ENCODE results near the gene TRAK1.

Gene TRAK1

DNA sequence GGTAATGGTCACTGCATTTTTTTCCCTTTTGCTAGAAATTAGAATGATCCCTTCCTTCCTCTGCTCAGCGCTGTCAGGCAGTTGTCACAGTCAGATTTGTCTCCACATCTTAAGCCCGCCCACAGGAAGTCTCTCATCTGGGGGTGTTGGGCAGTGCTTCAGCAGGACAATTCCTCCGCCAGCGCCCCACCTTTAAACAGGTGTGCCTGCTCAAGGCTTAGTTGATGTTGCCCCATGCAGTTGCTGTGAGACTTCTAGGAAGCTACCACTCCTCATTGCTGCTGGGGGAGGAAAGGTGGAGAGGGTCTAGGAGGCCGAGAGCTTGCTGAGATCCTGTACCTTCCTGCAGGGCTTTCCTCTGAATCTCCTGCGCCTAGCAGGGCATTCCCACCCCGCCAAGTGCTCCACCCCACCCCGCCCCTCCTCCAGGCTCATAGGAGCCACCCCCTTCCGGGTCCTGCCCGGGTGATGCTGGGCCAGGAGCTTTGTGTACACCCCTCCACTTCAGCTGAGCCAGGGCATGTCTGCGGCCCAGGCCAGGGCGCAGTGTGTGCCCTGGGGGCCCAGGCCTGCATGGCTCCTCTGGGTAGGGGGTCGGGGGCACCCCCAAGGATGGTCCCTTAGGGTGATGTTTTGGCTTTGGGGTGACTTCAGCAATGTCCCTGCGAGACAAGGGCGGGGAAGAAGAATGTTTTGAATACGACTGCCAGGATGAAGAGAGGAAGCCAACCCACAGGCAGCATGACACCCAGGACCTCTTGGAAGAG lies 68.7 kb downstream of the TRAK1 start:
- no peak for DNase-seq

DNA sequence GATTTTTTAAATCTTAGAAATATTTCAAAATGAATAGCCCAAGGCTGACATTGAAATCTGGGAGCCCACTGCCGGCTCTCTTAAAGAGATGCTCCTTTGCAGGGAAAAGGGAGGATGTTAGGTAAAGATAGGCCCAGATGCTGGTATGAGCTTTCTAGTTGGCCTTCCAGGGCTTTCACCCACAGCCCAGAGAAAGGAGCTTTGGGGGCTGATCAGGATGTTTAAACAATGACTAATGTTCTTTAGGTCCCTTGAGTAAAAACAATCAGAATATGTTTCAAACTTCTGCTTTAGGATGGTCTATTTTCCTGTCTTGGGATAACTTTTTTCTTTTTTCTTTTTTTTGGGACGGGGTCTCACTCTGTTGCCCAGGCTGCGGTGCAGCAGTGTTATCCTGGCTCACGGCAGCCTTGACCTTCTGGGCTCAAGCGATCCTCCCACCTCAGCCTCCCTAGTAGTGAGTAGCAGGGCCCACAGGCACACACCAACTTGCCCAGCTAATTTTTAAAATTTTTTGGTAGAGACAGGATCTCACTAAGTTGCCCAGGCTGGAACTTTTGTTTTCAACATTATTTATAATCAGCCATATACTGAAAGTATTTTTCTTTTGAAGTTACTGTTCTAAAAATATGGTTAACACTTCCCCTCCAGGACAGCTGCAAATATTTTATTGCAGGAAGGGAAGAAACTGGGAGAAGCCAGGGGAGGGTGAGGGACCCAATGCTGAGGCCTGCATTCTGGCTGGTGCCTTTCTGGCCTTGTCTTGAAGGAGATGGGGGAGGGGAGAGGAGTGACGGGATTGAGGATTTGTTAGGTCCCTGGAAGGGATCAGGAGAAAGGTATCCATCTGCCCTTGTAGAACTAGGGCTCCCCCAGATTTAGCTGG lies 70.1 kb downstream of the TRAK1 start:
- no peak for DNase-seq

DNA sequence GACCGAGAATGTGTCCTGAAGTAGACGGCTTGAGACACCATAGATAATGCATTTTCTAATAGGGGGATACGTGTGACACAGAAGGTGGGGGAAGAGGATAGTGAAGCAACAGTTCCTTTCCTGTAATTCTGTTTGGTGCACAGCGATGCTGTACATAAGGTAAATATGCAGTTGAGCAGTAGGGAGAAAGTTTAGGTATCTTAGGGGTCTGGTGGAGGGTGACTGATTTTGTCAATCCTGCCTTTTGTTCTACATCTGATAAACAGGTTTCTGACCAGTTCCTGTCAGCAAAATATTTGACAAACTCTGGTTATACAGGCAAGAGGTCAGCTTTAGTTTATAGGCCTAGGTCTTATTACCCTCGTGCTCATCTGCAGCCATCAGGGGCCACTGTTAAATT lies 71.3 kb downstream of the TRAK1 start:
- no peak for DNase-seq

DNA sequence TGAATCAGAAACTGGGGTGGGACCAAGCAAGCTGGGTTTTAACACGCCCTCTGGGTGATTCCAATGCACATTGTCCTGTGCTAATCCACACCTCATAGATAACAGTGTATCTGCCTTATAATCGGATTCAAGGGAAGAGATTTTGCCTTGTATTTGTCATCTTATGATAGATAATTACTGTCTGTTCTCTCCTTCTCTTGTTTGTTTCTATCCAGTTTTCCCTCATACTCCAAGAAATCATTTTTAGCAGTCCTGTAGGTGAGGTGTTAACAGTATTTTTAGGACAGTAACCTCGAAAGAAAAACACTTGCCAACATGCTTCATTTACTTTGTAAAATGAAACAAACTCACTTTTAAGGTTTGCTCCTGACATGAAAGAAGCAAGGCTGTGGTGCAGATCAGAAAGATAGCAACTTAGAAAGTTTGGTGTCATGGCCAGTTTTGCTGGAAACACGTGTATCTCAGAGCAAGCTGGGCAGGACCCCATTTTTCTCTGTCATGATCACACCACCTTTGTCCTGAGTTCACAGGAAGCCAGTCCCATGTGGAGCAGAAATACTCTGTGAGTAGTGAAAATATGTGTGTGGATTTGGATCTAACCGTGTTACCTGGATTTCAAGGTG lies 72.6 kb downstream of the TRAK1 start:
- DNase-seq: no peak

DNA sequence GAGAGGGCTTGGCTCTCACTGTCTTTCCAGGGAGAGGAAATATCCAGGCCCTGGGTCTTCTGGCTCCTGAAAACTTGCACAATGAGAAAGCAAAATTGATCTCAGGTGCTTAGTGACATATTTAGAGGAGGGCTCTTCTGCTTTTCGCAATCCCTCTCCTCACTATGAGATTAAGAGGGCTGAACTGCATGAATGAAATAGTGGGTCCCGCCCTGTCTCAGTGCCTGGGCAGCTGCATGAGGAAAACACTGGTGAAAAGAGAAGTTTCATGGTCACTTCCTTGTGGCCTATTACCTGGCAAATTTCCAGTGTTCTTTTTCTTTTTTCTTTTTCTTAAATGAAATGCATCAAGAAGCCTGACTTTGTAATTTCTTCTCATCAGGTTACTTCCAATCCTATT lies 73.5 kb downstream of the TRAK1 start:
- DNase-seq: no peak

DNA sequence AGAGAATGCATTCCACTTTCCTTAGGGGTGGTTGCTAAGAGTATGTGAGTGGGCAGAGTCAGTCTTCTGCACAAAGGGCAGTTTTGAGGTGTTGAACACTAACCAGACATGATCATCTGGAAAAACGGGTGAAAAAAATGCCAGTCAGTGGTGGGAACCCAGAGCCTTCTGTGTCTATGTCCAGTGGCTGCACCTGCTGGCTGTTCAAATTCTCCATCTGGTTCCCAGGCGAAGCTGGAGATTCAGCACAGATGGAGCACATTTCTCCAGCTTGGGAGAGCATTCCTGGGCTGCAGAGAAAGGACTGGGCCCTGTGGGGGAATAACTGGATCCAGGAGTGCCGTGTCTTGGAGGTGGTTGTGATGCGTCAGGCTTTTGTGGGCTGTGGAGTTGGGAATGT lies 74.1 kb downstream of the TRAK1 start:
- DNase-seq: no peak

DNA sequence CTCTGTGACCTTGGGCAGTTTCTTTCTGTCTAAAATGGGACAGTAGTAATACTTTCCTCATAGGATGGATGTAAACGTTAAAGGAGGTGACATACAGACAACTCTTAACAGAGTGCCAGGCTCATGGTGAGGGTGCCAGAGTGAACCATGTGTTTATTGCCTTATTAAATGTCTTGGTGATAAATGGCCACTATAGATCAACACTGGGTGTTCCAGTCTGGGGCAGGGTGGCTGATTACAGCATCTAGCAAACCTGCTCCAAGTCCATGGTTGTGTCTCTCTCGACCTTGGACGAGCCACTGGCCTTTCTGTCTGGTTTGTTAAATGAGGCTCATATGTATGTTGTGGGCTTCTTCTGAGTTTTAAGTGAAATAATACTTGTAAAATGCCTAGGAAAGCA lies 75.1 kb downstream of the TRAK1 start:
- no peak for DNase-seq

DNA sequence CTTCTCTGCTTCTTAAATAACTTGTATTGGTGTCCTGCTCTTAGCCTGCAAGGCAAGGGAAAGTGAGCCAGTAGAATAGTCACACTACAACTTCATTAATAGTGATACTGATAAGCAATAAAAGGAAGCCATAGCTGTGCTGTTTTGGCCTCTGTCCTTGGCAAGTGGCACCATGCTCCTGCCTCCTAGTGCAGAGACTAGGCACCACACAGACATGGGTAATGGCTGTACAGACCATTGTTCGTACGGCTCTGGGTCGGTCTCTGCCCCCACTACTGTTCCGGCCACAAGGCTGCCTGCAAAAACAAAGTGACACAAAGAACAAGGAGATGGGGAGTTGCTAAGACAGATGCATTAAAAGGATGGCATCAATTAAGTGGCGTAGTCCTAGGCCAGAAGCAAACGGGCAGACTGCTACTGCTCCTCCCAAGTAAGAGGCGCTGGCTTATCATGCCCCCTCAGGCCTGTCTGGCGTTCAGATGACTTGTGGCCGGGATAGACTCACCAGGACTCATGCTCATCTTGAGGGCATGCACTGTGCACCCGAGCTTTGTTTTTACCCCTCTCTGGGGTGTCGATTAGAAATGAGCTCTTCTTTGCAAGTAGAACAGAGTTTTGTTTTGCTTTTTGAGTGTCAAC lies 75.6 kb downstream of the TRAK1 start:
- no peak for DNase-seq

DNA sequence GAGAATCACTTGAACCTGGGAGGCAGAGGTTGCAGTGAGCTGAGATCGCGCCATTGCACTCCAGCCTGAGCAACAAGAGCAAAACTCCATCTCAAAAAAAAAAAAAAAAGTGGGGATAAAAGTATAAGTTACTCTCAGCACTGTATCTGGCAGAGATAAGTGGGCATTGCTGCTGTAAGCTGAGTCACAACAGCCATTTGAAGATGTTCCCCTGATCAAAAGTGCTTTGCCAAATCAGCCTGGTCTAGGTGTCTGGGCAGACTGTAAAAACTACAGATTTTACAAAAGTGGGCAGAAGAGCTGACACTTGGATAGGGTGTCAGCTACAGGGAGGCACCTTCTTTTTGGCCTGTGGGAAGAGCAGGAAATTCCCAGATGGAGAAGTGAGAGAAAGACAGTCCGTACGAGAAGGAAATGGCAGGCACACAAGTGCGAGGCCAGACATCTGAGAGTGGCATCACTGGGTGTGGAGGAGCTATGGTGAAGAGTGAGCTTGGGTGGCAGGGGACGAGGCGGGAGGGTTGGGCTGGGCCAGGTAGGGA lies 78.5 kb downstream of the TRAK1 start:
- DNase-seq: no peak

DNA sequence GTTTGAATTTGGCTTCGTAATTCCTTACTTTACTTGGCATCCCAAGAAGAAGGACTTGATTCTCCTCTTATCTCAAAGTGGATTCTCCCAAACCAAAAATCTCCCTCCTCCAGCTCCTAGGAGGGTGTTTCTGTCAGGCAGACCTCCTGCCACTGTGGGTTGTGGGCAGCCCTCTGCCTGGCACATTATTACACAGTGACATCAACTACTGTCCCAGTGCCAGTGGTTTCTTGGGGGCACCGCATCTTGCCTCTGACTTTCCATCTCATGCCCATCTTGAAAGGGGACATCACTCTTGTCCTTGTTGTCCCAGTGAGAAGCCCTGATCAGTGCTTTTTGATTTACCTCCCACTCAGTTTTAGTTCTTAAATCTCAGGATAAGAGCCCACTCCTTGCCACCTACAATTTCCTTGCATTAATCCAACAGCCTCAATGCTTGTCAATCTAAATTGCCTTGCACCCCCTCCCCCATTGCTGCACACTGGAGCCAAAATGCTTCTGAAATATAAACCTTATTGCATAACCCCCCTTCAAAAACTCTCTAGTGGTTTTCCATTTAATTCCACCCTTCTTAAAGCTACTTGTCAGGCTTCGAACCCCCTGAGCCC lies 81.0 kb downstream of the TRAK1 start:
- no peak for DNase-seq

DNA sequence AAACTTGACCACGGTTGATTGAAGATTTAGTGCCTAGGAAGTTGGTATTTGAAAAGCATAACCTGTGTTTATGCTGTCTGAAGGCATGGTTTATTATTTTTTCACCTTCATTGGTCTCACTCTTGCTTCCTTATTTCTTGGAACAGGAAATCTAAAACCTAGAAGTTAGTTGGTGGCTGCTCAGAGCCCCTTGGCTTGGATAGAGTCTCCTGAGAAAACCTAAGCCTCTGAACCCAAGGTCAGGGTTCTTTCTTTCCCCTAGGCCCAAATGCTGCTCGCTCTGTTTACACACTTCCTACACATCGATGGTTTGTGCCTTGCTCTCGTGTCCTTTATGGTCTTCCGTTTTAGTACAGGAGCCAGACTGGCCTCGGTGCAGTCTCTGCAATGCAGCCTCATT lies 82.2 kb downstream of the TRAK1 start:
- DNase-seq: no peak

DNA sequence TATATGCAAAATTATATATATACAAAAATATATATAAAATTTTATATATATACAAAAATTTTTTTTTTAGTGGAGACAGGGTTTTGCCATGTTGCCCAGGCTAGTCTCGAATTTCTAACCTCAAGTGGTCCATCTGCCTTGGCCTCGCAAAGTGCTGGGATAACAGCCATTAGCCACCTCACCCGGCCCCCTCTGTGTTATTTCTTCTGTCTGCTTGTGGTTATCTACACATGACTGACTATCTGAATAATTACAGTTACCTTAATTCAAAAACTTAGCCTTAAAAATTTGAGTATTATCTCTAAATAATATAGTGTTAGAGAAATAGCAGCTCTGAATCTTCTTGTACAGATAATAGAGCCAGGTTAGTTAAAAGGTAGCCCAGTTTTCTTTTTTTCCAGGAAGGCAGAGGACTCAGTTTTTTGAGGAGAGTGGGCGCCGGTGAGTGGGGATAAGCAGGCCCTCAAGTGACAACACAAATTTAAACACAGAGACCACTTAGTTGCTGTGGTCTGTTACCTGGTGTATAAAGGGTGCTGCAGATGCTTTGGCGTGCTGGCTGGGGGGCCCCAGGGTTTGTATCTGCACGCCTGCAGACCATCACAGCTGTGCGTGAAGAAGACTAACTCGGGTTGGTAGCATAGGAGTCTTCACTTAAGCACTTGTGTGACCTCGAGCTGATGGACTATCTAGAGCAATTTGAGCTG lies 83.7 kb downstream of the TRAK1 start:
- no peak for DNase-seq

DNA sequence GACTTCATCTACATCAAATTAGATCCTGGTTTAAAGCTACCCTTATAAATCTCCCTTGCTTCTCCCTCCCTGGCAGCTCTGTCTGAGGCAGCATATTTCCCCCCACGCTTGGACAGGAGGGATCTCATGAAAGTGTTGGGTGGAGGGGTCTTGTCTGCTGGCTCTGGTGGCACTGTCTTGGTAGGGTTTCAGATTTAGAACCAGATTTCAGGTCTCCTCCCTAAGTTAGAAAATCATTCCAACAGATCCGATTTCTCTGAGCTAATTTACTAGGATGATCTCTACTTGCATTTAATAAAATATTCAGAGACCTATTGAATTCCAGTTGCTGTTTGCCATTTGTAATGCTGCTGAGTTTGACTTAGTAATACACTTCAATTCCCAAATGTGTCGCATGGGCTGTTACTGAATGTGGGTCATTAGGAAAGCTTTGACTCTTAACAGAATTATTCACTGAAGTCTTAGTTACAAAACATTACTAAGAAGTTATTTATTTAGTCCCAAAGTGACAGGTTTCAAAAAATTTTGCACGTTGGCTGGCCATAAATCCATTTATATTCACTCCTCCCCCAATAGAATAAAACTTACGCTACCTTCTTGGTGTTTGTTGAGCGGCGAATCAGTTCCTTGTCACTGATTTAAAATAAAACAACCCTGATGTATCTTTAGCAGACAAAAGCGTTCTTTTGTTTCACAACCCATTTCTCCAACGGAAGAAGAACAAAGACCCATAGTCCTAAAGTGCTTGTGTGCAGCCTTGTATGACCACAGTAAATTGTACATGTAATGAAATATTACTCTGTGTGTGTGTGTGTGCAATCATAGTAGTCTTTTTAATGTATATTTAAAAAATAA lies 84.5 kb downstream of the TRAK1 start:
- no peak for DNase-seq

DNA sequence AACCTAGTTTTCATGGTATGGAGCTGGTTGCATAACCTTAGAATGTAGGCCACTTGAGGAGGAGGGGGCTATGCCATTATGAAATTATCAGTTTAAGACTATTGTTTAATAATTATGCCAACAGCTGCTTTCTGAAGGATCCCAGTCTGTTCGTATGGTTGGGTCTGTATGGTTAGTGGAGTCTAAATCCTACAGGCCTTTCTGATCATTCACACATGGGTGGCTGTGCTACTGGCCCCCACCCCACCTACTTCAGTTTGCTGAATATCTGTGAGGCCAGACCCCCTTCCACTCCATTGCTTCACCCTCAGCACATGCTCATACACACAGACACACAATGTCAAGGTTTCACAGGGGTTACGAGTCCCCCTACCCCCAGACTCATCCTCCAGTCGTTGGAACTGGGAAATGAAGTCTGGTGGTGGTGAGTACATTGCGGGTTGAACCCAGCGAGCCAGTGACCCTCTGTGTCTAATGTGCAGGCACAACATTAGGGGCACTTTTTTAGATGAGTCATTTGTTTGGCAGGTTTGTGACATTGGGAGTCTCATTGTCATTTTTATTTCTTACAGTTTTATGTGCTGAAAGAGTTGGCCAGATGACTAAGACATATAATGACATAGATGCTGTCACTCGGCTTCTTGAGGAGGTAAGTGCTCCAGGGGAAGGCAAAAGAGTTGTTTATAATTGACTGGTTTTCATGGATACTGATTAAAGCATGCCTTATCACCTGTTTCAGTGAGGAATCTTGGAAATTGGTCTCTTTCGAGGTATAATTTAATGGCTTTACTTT lies 85.3 kb downstream of the TRAK1 start:
- no peak for DNase-seq

DNA sequence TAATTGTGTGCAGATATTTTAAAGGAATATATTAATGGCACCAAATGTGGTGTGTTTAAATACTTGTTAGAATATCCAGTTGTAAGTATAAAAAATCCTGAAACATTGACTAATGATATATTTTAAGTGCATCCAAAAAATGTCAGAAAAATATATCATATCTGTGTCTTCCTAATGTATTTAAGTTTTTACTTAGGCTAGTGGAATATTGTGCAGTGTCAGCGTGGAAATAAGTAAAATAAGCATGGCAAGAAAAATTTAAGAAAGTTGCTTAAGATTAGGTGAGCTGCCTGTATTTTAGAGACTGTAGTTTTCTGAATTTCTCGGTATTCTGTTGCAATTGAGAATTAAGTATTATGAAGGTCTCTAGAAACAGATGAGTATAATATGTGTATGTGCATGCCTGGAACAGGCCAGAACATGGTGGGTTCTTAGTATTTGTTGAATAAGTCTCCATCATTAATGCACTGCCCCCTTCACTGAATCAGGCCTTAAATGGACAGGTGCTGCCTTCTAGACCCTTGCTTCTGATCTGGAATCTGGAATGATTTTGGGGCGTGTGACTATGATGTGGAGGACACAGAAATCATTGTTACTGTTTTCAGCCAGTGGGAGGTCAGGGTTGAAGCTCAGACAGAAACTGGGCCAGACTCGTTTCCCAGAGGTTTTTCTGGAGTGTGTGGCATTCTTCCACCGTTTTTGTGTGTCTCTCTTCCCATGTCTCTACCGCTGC lies 86.1 kb downstream of the TRAK1 start:
- DNase-seq: no peak

DNA sequence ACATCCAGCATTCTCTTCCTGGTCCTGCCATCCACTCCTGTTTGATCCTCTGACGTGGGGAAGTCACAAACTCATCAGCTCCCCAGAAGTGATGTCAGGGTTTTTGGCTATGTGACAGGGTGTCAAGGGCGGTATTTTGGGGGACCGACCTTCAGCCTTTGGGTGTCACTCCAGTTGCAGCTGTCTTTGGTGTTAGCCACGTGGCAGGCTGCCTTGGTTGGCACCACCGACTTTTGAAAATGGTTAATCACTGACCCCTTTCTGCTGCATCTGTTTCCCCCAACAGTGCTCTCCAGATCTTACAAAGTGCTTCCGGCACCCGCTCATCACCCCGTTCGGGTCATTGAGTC lies 86.6 kb downstream of the TRAK1 start:
- no peak for DNase-seq

DNA sequence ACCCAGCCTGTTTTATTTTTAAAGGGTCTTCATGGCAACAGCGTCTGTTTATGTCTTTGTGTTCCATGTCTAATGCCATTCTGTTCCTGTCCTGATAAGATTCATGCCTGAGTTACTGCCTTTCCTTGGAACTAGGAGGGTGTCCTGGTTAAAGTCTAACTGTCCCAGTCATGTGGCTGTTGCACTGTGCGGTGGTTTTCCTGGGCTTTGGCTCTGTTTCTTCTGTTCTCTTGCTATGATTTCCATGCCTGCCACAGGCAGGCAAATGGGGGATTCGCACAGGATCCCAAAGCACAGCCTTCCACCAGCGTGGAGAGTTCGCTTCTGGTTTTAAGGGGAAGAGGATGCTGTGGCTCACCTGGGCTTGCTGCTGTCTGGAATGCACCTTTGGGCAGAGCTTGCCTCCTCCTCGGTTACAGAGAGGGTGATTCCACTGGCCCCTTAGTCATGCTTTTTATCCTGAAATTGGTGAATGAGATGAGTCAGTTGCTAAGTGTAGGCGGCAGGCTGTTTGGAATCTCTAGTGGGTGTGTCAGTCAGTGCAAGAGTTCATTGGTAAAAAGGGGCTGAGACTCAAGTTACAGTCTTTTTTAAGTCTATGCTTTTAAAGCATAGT lies 88.1 kb downstream of the TRAK1 start:
- DNase-seq: no peak

DNA sequence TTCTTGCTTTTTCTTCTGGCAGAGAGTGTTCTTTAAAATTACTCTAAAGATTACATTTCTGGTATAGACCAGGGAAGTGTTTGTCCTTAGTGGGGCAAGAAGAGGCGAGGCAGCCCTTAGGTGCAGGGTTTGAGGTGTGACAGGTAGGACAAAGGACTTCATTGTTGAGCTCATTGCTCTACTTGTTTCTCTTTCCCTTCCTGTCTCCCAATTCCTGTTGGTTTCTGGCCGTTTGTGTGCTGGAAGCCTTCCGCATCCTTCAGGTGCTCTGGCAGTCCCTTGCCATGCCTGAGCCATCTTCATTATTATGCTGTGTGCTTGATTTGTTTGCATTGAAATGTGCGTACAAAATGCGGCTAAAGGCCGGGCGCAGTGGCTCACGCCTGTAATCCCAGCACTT lies 89.7 kb downstream of the TRAK1 start:
- DNase-seq: no peak

DNA sequence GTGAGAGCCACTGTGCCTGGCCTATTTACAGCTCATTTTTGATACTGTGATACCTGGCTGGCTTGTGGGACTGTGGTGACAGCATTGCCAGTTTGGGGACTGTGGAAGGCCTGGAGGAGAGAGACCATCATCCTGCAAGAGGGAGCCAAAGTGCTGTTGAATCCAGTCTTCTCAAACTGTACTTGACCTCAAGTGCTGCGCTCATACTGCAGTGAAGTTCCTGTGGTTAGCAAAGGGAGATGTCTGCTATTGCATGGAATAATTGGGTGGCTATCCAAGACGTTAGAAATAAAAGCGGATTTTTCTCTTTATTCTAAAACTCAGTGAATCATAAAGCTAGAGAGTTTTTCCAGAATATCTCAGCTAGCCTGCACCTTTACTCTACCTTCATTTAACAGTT lies 91.4 kb downstream of the TRAK1 start:
- DNase-seq: no peak

All from activated CD4-positive, alpha-beta T cell treated with anti-CD3 and anti-CD28 coated beads, Interleukin-2, amount 50 U/mL, for 4 hours (primary cell).